Left hindlimb (tissue), 1 donor: ENCODE measurements around the gene ZGPAT.
A peak's percentile ranks its signal among the peaks of the same experiment; 100 is the strongest.

Source experiments
- DNase-seq: peaks from one replicate; pipeline ENCODE4 v3.0.0-alpha.2; 2018

The ZGPAT gene

GRCh38 chr20:63679799-63680305 is 28.0 kb upstream of the ZGPAT start:
- no peak for DNase-seq

- no peak for DNase-seq
Observed at GRCh38 chr20:63680427-63680826, 27.4 kb upstream of the ZGPAT start.

- DNase-seq: no peak
Observed at GRCh38 chr20:63680857-63681608, 26.8 kb upstream of the ZGPAT start.

GRCh38 chr20:63681609-63682142 is 26.2 kb upstream of the ZGPAT start:
- DNase-seq: no peak

GRCh38 chr20:63682384-63683139 is 25.3 kb upstream of the ZGPAT start:
- DNase-seq: no peak

- no peak for DNase-seq
Observed at GRCh38 chr20:63685269-63686026, 22.4 kb upstream of the ZGPAT start.

- no peak for DNase-seq
Observed at GRCh38 chr20:63686094-63686491, 21.7 kb upstream of the ZGPAT start.

GRCh38 chr20:63686492-63687321 is 21.1 kb upstream of the ZGPAT start:
- DNase-seq: no peak

- DNase-seq: no peak
Observed at GRCh38 chr20:63687419-63688178, 20.2 kb upstream of the ZGPAT start.

- peak; percentile 27 for DNase-seq
Observed at GRCh38 chr20:63688228-63689045, 19.4 kb upstream of the ZGPAT start.

- DNase-seq: peak; percentile 40
Observed at GRCh38 chr20:63689046-63690002, 18.5 kb upstream of the ZGPAT start.

GRCh38 chr20:63690003-63690897 is 17.6 kb upstream of the ZGPAT start:
- peak; percentile 26 for DNase-seq

GRCh38 chr20:63690898-63691710 is 16.7 kb upstream of the ZGPAT start:
- peak; percentile 42 for DNase-seq

- peak; percentile 30 for DNase-seq
Observed at GRCh38 chr20:63691711-63692435, 16.0 kb upstream of the ZGPAT start.

- DNase-seq: peak; percentile 47
Observed at GRCh38 chr20:63692436-63693082, 15.3 kb upstream of the ZGPAT start.
